Body of pancreas (tissue), 4 donors: ENCODE measurements around the gene CD86.

Source experiments
- CTCF ChIP-seq, 7 experiments: fragments of 450-650 bp in 4 of 7; fragments of 200-600 bp in 3 of 7; sonication (generic) in 3 of 7; IDR thresholded peaks; one replicate each; pipeline ENCODE4 v1.5.1; 2016 to 2019; ENCODE audit warnings: antibody characterized with exemption in 7 of 7
- POLR2A ChIP-seq, 3 donors: fragments of 450-650 bp; IDR thresholded peaks; one replicate each; pipeline ENCODE4 v1.6.1; 2016; ENCODE audit warnings: antibody characterized with exemption in 3 of 3, mild to moderate bottlenecking in 2 of 3

GRCh38 chr3:122024800-122025199 is 30.4 kb upstream of the CD86 start:
- TF ChIP-seq CTCF (IDR thresholded peaks at IDR 0.05) (no peak), POLR2A (IDR thresholded peaks at IDR 0.05) (no peak)
